HEK293 (cell line): ENCODE data around the gene OR5AL1.

Experiments
- CTCF ChIA-PET: fragments of 350-600 bp; formaldehyde crosslinking; extraction: SDS; loops from one replicate; lab custom pipeline; 2021; ENCODE audit warnings: antibody characterized with exemption; lab: Yijun Ruan, JAX
- POLR2A ChIA-PET: fragments of 300-600 bp; formaldehyde crosslinking; extraction: SDS; loops from one replicate; lab custom pipeline; 2020; ENCODE audit warnings: antibody characterized with exemption, inconsistent platforms; lab: Yijun Ruan, JAX
- H3K27ac ChIP-seq: fragments of 200-500 bp; sonication (Bioruptor generic); 2 replicates; pipeline ENCODE4 v1.5.1; 2014; ENCODE audit warnings: low read depth, low read length, control low read depth, inconsistent platforms; ENCODE audit errors: extremely low read depth
- H3K36me3 ChIP-seq, 2 experiments: fragments of 200-500 bp in 1 of 2; sonication (Bioruptor generic) in 1 of 2; 1 replicate in 1 of 2; 2 replicates in 1 of 2; pipeline ENCODE4 v1.5.1; 2014 to 2017; ENCODE audit warnings: inconsistent platforms in 2 of 2, low read length in 2 of 2; ENCODE audit not compliant: control insufficient read depth in 2 of 2, insufficient read depth in 1 of 2
- H3K4me1 ChIP-seq: fragments of 200-500 bp; sonication (Bioruptor generic); 2 replicates; pipeline ENCODE4 v1.5.1; 2014; ENCODE audit warnings: mild to moderate bottlenecking, low read length, inconsistent platforms; ENCODE audit not compliant: control insufficient read depth, insufficient read depth
- H3K4me3 ChIP-seq: 2 replicates; pipeline ENCODE4 v1.5.1; 2011; ENCODE audit warnings: low read depth, mild to moderate bottlenecking, control low read depth, low read length, moderate library complexity
- H3K9me3 ChIP-seq: fragments of 200-500 bp; sonication (Bioruptor generic); 2 replicates; pipeline ENCODE4 v1.5.1; 2014; ENCODE audit warnings: low read depth, low read length, inconsistent platforms; ENCODE audit not compliant: control insufficient read depth, insufficient read depth
- BCL11B ChIP-seq: fragments of 450-650 bp; formaldehyde crosslinking; IDR thresholded peaks from 2 replicates; pipeline ENCODE4 v1.5.1; 2016; ENCODE audit warnings: low read depth, missing biosample characterization, missing genetic modification characterization
- HOXD13 ChIP-seq: sonication (generic); formaldehyde crosslinking; IDR thresholded peaks from 2 replicates; pipeline ENCODE4 v1.8.0; 2022; ENCODE audit warnings: missing genetic modification reagents, borderline replicate concordance
- INSM2 ChIP-seq: fragments of 450-650 bp; formaldehyde crosslinking; IDR thresholded peaks from 2 replicates; pipeline ENCODE4 v1.5.1; 2016; ENCODE audit warnings: missing biosample characterization, missing genetic modification characterization
- KLF8 ChIP-seq: fragments of 450-650 bp; formaldehyde crosslinking; IDR thresholded peaks from 2 replicates; pipeline ENCODE4 v1.5.1; 2016; ENCODE audit warnings: missing biosample characterization, missing genetic modification characterization
- OSR2 ChIP-seq: fragments of 450-650 bp; formaldehyde crosslinking; IDR thresholded peaks from 2 replicates; pipeline ENCODE4 v1.5.1; 2016; ENCODE audit warnings: missing biosample characterization, missing genetic modification characterization
- SCRT1 ChIP-seq: fragments of 450-650 bp; formaldehyde crosslinking; IDR thresholded peaks from 2 replicates; pipeline ENCODE4 v1.5.1; 2016; ENCODE audit warnings: missing biosample characterization, missing genetic modification characterization, borderline replicate concordance
- TRIM28 ChIP-seq: IDR thresholded peaks from 2 replicates; pipeline ENCODE4 v1.6.1; 2011; ENCODE audit warnings: low read length, control low read depth, borderline replicate concordance
- ZIC2 ChIP-seq: fragments of 450-650 bp; formaldehyde crosslinking; IDR thresholded peaks from 2 replicates; pipeline ENCODE4 v1.5.1; 2016; ENCODE audit warnings: missing biosample characterization, missing genetic modification characterization
- ZNF138 ChIP-seq: fragments of 450-650 bp; formaldehyde crosslinking; IDR thresholded peaks from 2 replicates; pipeline ENCODE4 v1.5.1; 2016; ENCODE audit warnings: missing biosample characterization, missing genetic modification characterization, borderline replicate concordance
- ZNF146 ChIP-seq: fragments of 450-650 bp; formaldehyde crosslinking; IDR thresholded peaks from 2 replicates; pipeline ENCODE4 v1.5.1; 2016; ENCODE audit warnings: missing biosample characterization, missing genetic modification characterization
- ZNF169 ChIP-seq: fragments of 450-650 bp; formaldehyde crosslinking; IDR thresholded peaks from 2 replicates; pipeline ENCODE4 v1.5.1; 2016; ENCODE audit warnings: missing biosample characterization, missing genetic modification characterization
- ZNF184 ChIP-seq: fragments of 450-650 bp; IDR thresholded peaks from 2 replicates; pipeline ENCODE4 v1.5.1; 2018; ENCODE audit warnings: missing biosample characterization, mild to moderate bottlenecking, missing genetic modification characterization
- ZNF23 ChIP-seq: fragments of 450-650 bp; formaldehyde crosslinking; IDR thresholded peaks from 2 replicates; pipeline ENCODE4 v1.5.1; 2016; ENCODE audit warnings: missing biosample characterization, missing genetic modification characterization, borderline replicate concordance
- ZNF280C ChIP-seq: fragments of 450-650 bp; formaldehyde crosslinking; IDR thresholded peaks from 2 replicates; pipeline ENCODE4 v1.5.1; 2016; ENCODE audit warnings: missing biosample characterization, missing genetic modification characterization
- ZNF341 ChIP-seq: fragments of 450-650 bp; formaldehyde crosslinking; IDR thresholded peaks from 2 replicates; pipeline ENCODE4; 2016; ENCODE audit warnings: low read depth, missing biosample characterization, missing genetic modification characterization
- ZNF354C ChIP-seq: fragments of 450-650 bp; formaldehyde crosslinking; IDR thresholded peaks from 2 replicates; pipeline ENCODE4 v1.5.1; 2016; ENCODE audit warnings: missing biosample characterization, missing genetic modification characterization, low read depth, borderline replicate concordance
- ZNF37A ChIP-seq: fragments of 450-650 bp; IDR thresholded peaks from 2 replicates; pipeline ENCODE4 v1.5.1; 2018; ENCODE audit warnings: missing biosample characterization, missing genetic modification characterization
- ZNF433 ChIP-seq: fragments of 450-650 bp; formaldehyde crosslinking; IDR thresholded peaks from 2 replicates; pipeline ENCODE4 v1.5.1; 2016; ENCODE audit warnings: missing biosample characterization, missing genetic modification characterization, low read depth
- ZXDB ChIP-seq: fragments of 450-650 bp; formaldehyde crosslinking; IDR thresholded peaks from 2 replicates; pipeline ENCODE4 v1.5.1; 2016; ENCODE audit warnings: missing biosample characterization, missing genetic modification characterization
- TF ChIP-seq, protein P1 (sequence below): fragments of 450-650 bp; formaldehyde crosslinking; IDR thresholded peaks from 2 replicates; pipeline ENCODE4 v1.5.1; 2016; ENCODE audit warnings: missing biosample characterization, missing genetic modification characterization
- TF ChIP-seq, protein P2 (sequence below): fragments of 450-650 bp; formaldehyde crosslinking; IDR thresholded peaks from 2 replicates; pipeline ENCODE4 v1.5.1; 2016; ENCODE audit warnings: missing biosample characterization, missing genetic modification characterization
- TF ChIP-seq, protein P3 (sequence below): fragments of 450-650 bp; formaldehyde crosslinking; IDR thresholded peaks from 2 replicates; pipeline ENCODE4 v1.5.1; 2016; ENCODE audit warnings: missing biosample characterization, missing genetic modification characterization
- TF ChIP-seq, protein P4 (sequence below): fragments of 450-650 bp; formaldehyde crosslinking; IDR thresholded peaks from 2 replicates; pipeline ENCODE4 v1.5.1; 2016; ENCODE audit warnings: missing biosample characterization, missing genetic modification characterization, low read depth

The OR5AL1 gene

GRCh38 chr11:56380120-56380519 is 32.4 kb upstream of the OR5AL1 start:
- Histone ChIP-seq H3K36me3 (no peaks in the 10 kb centered on the region), H3K27ac (no peak overlapping the region), H3K4me1 (no peaks in the 10 kb centered on the region), H3K9me3 (no peaks in the 10 kb centered on the region), H3K4me3 (no peak overlapping the region)
- TF ChIP-seq, protein P1, sequence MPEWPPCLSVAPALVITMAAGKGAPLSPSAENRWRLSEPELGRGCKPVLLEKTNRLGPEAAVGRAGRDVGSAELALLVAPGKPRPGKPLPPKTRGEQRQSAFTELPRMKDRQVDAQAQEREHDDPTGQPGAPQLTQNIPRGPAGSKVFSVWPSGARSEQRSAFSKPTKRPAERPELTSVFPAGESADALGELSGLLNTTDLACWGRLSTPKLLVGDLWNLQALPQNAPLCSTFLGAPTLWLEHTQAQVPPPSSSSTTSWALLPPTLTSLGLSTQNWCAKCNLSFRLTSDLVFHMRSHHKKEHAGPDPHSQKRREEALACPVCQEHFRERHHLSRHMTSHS (tag by site-specific recombination) = no peak
- TF ChIP-seq ZIC2 (tag by site-specific recombination) (no peak), OSR2 (tag by site-specific recombination) (no peak), INSM2 (tag by site-specific recombination) (no peak), ZXDB (tag by site-specific recombination) (no peak), ZNF433 (tag by site-specific recombination) (no peak), ZNF280C (tag by site-specific recombination) (no peak), ZNF37A (tag by site-specific recombination) (no peak), HOXD13 (CRISPR knock-in tag) (no peak), ZNF354C (tag by site-specific recombination) (no peak)
- TF ChIP-seq, protein P2, sequence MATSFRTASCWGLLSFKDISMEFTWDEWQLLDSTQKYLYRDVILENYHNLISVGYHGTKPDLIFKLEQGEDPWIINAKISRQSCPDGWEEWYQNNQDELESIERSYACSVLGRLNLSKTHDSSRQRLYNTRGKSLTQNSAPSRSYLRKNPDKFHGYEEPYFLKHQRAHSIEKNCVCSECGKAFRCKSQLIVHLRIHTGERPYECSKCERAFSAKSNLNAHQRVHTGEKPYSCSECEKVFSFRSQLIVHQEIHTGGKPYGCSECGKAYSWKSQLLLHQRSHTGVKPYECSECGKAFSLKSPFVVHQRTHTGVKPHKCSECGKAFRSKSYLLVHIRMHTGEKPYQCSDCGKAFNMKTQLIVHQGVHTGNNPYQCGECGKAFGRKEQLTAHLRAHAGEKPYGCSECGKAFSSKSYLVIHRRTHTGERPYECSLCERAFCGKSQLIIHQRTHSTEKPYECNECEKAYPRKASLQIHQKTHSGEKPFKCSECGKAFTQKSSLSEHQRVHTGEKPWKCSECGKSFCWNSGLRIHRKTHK (tag by site-specific recombination) = no peak
- ChIA-PET CTCF (interaction anchor here (0.7 kb wide), 1 partner anchor 144 kb away, joined by 5 read pairs; no protein-coding TSS in a partner anchor), POLR2A (no interaction called here)

DNA sequence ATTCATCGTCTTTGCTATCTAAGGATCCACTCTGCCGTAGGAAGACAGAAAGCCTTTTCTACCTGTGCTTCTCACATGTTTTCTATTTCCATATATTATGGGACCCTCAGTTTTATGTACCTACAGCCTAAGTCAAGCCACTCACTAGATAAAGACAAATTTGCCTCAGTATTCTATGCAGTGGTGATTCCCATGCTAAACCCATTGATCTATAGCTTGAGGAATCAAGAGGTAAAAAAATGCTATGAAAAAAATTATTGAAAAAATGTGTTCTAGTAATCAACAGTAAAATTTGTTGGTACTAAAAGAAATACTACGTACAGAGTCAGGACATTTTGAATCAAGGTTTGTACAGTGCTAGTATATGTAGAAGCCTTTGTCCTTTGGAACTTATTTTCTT is 18.1 kb upstream of the OR5AL1 start:
- Histone ChIP-seq H3K9me3 (no peaks in the 10 kb centered on the region), H3K4me1 (no peaks in the 10 kb centered on the region), H3K36me3 (no peaks in the 10 kb centered on the region), H3K27ac (no peak overlapping the region), H3K4me3 (no peak overlapping the region)
- TF ChIP-seq KLF8 (tag by site-specific recombination) = no peak
- ChIA-PET CTCF (no interaction called here), POLR2A (no interaction called here)

DNA sequence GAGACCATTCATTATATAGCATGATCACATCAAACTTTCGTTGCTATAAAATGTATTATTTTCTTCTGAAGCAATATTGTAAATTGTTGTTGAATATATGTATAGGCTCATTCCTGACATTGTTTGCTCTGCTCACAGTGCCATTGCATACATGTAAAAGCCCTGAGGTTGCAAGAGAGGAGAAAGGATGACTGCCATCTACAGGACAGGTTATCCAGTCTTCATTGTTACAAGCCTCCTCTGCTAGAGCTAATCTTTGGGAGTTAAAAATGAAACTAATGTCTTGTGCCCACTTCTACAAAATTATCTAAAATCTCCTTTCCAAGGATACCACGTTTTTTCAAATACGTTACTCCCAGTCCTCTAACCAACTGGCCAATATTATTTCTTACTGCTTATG is 16.4 kb upstream of the OR5AL1 start:
- no peaks in the 10 kb centered on the region for H3K36me3 ChIP-seq
- ChIA-PET POLR2A (no interaction called here), CTCF (no interaction called here)
- TF ChIP-seq OSR2 (tag by site-specific recombination) (no peak), ZNF184 (tag by site-specific recombination) (no peak), ZNF138 (tag by site-specific recombination) (no peak), ZNF169 (tag by site-specific recombination) (no peak), SCRT1 (no peak), ZNF146 (tag by site-specific recombination) (no peak), TRIM28 (no peak), ZNF23 (tag by site-specific recombination) (no peak), ZNF341 (no peak), BCL11B (tag by site-specific recombination) (no peak)
- TF ChIP-seq, protein P3, sequence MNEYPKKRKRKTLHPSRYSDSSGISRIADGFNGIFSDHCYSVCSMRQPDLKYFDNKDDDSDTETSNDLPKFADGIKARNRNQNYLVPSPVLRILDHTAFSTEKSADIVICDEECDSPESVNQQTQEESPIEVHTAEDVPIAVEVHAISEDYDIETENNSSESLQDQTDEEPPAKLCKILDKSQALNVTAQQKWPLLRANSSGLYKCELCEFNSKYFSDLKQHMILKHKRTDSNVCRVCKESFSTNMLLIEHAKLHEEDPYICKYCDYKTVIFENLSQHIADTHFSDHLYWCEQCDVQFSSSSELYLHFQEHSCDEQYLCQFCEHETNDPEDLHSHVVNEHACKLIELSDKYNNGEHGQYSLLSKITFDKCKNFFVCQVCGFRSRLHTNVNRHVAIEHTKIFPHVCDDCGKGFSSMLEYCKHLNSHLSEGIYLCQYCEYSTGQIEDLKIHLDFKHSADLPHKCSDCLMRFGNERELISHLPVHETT = no peak
- TF ChIP-seq, protein P4, sequence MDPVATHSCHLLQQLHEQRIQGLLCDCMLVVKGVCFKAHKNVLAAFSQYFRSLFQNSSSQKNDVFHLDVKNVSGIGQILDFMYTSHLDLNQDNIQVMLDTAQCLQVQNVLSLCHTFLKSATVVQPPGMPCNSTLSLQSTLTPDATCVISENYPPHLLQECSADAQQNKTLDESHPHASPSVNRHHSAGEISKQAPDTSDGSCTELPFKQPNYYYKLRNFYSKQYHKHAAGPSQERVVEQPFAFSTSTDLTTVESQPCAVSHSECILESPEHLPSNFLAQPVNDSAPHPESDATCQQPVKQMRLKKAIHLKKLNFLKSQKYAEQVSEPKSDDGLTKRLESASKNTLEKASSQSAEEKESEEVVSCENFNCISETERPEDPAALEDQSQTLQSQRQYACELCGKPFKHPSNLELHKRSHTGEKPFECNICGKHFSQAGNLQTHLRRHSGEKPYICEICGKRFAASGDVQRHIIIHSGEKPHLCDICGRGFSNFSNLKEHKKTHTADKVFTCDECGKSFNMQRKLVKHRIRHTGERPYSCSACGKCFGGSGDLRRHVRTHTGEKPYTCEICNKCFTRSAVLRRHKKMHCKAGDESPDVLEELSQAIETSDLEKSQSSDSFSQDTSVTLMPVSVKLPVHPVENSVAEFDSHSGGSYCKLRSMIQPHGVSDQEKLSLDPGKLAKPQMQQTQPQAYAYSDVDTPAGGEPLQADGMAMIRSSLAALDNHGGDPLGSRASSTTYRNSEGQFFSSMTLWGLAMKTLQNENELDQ = no peak
- H3K9me3 ChIP-seq = no peaks in the 10 kb centered on the region
- no peak overlapping the region for H3K4me3 ChIP-seq
- no peaks in the 10 kb centered on the region for H3K4me1 ChIP-seq
- H3K27ac ChIP-seq = no peak overlapping the region
